Muscle of arm (tissue), 12 donors: ENCODE results near the gene CTIF. TPM values are rescaled to one million over a fixed set of nuclear protein-coding genes. Genes with fewer than 3 reads are reported as not detected.

Experiments
- DNase-seq: peaks from one replicate; pipeline ENCODE4 v3.0.0-alpha.2; 2013
- polyA plus RNA-seq, 12 donors: library from polyadenylated mRNA; unstranded; fragments of 120-200 nt; gene quantifications; one replicate each; pipeline ENCODE4 v1.2.1, GENCODE V29; 2013; ENCODE audit not compliant: insufficient read length in 12 of 12

CTIF gene
- polyA plus RNA-seq, 12 donors, result 24.5 to 46.3 (median 38.0) TPM; not detected in 1

DNA sequence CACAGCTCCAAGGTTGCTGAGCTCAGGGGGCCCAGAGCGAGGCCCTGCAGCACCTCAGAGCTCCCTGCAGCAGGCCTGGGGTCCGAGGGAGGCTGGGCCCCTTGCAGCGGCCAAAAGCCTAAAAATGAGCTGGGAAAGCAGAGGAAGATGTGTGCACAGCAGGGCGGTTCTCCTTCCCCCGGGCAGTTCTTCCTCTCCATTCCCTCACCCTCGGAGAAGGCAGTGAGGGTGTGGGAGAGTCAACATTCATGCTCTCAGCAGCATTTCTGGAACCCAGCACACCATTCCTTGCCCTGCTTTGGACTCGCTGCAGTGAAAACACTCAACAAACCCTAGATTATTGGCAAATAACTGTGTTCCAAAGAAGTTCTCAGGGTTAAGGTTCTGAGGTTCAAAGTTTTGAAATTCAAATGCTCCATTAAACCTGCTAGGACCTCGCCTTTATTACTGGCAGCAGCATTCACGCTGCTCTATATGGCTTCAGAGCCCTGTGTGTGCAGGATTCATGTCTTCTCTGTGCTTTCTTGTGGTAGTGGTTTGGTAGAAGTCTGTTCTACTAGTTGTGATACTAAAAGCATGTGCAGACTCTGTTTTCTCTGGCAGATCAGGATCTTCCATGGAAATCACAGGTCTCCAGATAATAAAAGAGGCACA lies 79.1 kb downstream of the CTIF start:
- no peak for DNase-seq

DNA sequence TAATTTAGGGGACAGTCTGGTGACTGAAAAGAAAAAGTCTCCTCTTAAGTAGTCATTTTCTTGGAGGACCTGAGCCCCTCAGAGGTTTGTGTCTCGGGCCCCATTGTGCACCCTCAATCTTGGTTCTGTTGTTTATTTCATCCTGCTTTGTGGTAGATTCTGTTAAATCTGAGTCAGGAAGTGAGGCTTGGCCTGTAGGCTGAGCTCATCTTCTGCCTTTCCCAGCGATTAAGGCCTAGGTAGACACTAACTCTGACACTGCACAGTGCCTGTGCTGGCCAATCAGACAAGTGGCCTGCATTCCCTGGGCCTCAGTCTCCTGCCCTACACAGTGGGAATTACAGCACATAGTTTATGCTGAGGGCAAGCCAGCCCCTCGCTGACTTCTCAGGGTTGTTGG lies 80.2 kb downstream of the CTIF start:
- DNase-seq, result no peak

DNA sequence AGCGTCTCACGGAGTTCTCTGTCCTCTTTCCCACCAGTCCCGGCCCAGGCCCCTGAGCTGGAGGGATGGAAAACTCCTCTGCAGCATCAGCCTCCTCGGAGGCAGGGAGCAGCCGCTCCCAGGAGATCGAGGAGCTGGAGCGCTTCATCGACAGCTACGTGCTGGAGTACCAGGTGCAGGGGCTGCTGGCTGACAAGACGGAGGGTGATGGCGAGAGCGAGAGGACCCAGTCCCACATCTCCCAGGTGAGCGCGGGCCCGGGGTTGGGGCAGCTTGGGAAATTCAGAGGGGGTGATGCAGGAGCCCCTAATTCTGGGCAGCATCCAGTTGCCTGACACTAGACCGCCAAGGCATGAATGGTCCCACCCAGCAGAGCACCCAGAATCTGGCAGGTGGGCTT lies 80.7 kb downstream of the CTIF start:
- DNase-seq, result no peak

DNA sequence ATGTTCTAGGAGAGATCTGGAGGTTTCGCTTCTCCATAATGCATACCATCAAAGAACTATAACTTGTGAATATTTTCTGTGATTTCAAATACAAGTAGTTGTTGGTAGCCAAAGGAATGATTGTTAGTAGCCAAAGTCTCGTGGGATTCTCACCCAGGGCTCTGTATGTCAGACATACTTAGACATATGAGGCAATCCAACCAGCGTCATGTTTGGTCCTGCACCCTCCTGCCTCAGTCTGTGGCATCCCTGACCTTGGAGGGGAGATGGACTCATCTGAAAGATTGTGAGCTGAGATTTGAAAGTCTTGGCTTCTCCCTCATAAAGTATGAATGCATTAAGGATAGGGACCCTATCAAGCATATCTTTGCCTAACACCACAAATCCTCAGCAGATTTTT lies 81.2 kb downstream of the CTIF start:
- DNase-seq, result no peak

DNA sequence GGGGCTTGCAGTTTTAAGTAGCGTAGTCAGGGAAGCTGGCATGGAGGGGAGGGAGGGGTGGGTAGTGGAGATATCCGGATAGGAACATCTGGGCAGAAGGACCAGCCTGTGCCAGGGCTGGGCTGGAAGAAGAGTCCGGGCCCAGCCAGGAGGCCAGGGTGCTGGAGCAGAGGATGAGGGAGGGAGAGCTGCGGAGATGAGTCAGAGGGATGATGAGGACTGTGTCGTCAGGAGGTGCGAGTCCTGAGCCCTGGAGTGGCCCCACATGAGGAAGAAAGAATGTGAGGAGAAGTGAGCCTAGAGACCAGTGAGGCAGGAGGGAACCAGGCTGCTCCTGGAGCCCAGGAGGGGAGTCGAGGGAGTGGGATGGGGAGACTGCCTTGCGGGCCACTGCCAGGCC lies 82.4 kb downstream of the CTIF start:
- DNase-seq, result no peak

DNA sequence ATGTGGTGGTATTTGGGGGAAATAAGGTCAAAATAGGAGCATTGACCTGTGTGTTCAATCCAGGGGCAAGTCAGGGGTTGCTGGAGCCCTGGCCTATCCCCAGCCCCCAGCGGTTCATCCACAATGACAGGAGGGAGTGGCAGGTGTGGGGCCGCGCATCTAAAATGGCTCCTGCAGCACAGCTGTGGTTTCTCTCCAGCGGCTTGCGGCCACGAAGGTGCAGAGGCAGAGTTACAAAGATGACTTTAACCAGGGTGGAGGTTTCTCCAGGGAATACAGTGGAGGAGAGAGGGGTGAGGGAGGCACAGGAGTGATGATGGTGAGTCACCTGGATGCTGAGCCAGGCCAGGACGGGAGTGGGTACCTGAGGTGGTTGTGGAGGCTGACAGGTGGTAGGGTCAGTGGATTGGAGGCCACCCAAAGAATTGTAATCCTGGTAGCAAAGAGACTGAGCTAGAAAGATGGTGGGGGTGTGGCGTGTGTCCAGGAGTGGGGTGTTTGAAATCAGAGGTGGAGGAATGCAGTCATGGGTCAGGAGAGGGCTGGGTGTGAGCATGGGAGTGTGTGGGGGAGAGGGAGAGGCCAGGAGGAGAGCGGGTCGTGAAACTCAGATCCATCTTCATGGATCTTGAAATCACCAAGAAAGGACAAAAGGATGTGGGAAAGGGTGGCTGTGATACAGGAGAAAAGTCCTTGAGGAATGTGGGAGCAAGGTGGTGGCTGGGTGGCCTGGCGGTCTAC lies 83.2 kb downstream of the CTIF start:
- DNase-seq, result no peak

DNA sequence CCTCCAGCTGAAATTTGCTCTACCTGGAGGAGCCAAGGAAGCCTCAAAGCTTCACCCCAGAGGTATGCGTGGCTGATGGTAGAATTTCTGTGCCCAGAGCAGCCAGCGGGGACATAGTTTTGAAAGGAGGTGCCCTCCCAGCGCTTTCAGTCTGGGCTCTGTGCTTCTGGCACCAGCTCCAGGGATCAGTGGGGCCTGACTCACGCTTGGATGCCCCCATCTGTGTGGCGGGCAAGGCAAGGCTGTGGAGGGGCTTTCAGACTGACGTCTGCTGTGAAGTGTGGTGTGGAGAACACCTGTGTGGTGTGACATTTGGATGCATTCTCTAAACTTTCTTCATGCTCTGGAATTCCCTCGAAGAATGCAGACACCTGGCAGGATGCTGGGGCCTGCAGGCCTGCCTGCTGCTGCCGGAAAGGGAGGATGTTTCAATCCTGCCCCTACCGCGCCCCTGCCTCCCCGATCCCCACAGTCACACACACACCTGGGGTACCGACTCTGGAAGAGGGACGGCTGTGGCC lies 84.1 kb downstream of the CTIF start:
- DNase-seq, result no peak

DNA sequence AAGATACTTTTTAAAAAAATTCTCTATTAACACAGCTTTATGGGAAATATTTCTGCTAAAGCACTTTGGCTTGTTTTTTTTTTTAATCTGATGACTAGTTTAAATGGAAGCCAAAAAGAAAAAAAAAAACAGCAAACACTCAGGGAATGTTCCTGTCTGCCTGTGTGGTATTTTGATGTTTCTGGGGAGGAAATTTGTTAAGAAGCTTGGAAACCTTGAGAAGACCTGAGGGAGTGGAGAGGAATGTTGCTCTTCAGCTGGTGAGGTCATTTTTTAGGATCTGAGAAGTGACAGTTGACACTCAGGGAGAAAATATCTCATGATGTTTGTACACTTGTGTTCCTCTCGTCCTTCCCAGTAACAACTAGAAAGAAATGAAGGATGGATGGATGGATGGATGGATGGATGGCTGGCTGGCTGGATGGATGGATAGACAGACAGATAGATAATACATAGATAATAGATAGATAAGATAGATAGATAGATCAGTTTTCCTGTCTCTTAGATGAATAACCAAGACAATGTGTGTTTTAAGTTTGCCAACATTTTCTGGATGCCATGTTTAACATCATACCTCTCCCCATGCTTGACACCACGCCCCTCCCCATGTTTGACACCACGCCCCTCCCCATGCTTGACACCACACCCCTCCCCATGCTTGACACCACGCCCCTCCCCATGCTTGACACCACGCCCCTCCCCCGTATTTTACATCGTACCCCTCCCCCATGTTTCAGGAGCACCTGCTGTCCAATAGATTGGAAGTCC lies 84.8 kb downstream of the CTIF start:
- no peak for DNase-seq

DNA sequence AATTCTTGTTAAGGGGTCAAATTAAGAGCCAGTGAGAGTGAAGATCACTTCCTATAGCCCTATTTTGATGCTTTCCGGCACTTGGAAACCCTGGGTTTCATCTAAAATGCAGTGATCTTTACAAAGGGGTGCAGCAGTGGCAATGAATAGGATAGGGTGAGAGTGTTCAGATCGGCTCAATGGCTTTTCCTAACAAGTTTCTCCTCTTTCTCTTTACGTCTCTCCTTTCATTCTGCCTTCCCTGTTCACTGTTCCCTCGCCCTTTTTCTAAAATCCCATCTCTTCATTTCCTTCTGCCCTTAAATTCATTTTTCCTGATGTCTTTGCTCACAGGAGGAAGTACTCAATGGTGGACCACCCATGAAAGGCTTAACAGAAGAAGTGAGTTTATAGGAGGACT lies 86.0 kb downstream of the CTIF start:
- DNase-seq, result no peak

DNA sequence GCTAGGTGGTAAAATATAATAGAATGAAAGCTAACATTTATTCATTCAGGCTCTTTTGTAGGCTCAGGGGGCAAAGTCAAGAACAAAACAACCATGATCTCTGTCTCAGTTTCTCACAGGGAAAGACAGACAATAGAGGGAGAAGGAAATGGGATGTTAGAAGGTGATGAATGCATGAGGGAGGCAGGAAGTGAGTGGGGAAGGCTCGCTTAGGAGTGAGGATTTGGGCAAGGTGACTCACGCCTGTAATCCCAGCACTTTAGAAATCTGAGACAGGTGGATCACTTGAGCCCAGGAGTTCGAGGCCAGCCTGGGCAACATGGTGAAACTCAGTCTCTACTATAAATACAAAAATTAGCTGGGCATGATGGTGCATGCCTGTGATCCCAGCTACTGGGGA lies 88.4 kb downstream of the CTIF start:
- DNase-seq, result no peak

DNA sequence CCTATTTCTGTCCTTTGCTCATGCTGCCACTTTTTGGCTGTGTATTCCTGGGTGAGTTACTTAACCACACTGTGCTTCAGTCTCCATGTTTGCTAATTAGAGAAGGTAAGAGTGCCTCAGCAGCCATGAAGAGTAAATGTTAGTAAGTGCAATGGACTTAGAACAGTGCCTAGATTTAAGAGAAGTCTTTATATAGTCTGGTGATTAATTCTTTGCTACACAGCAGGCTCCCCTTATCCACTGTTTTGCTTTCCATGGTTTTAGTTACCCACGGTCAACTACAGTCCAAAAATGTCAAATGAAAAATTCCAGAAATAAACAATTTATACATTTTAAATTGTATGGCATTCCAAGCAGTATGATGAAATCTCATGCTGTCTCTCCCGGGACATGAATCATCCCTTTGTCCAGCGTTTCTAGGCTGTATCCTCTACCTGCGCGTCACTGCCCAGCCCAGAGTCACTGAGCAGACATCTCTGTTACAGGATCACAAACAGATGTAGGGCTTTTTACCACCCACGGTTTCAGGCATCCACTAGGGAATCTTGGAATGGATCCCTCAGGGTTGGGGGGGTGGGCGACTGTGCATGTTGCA lies 91.0 kb downstream of the CTIF start:
- peak; percentile 37 for DNase-seq

DNA sequence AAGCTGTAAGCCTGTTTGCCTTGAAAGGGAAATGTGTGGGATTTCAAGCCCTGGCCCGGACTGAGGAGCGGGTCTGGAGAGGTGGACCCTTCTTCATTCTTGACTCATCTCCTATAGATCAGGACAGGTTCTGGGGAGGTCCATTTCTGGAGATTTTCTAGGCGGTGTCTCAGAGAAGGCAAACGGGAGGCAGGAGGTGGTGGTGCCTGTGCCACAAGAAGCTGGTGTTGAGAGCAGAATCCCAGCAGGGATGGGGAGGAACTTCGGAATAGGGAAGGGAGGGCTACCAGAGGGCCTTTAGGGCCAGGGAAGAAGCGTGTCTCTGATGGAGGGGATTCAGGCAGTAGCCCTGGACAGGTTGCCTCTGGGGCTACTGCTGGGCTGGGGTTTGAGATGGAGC lies 93.0 kb downstream of the CTIF start:
- no peak for DNase-seq

DNA sequence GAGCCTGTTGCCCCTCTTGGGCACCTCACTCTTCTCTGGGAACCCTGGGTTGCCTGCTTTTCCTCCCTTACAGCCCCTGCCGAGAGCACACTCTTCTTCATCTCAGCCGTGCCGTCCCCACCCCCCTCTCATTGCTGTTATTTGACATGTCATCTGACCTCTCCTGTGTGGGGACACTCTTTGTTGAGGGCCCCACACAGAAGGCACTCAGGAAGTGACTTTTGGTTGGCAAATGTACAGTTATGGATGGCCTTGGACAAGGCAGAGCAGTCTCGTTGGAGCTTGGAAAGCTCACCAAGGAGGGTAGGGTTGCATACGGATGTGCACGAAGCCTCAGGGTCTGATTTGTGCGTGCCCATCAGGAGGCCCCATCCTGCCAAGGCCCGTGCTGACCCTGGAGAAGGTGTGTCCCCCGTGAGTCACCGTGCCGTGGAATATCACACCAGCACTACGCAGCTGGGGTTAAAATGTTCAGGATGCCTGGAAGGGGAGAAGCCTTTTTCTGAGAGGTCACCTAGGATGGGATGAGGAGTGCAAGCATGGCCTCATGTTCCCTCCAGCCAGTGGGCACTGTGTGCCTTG lies 93.9 kb downstream of the CTIF start:
- no peak for DNase-seq

DNA sequence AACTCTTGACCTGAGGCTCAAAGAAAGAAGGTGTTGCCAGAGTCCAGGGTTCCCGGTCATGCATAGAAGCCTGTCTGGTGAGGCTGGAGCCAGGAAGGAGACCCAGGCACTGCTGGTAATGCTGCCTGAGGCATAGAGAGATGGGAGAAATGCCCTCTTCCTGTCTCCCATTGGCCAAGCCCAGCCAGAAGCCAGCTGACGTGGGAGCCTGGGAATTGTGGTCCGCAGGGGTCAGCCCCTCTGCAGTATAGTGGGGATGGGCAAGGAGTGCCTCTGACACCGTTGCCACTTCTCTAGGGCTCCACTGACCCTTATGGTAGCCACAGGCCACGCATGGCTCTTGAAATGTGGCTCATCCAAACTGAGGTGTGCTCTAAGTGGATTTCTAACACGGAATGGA lies 95.7 kb downstream of the CTIF start:
- DNase-seq, result no peak

DNA sequence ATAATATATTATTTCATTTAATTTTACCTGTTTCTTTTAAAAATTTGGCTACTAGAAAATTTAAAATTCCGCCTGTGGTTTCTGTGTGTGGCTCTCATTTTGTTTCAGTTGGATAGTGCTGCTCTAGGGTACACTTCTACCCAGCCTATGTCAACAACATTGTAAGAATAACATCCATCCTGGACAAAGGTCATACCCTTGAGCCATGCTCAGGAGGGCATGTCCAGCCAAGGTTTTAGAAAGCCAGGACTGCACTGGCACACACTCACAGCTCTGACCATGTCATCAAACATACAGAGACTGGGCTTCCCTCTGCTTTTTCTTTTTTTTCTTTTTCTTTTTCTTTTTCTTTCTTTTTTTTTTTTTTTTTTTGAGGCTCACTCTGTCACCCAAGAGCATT lies 96.1 kb downstream of the CTIF start:
- DNase-seq, result no peak

DNA sequence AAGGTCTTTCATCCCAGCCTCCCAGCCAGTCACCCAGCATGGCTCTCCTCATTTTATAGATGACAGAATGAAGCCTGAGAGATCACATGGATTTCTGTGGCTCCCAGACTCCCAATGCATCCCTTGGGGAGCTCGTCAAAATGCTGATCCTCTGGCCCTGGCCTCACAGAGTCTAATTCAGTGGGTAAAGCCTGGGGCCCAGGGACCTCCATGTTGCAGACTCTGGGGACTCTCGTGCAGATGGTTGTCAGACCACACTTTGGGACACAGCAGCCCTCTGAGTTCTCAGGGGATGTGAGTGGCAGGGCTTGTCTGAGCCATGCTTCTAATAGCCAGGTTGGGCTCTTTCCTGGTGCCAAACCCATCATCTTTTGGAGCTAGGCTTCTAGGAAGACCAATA lies 97.0 kb downstream of the CTIF start:
- DNase-seq, result no peak

DNA sequence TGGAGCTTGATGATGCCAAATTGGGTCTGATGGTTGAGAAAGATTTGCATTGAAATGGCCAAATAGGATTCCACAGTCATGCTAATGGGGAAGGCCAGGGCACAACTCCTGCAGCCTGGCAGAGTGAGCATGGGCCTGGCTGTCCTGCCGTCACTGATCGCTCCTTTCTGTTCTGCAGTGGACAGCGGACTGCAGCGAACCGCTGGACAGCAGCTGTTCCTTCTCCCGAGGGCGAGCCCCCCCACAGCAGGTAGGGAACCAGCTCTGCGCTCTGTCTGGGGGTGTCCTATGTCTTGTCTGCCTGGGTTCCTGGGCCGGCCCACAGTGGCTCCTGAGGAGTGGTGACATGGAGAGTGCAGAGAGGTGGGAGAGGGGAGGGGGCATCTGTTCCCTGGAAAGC lies 97.6 kb downstream of the CTIF start:
- DNase-seq, result no peak

DNA sequence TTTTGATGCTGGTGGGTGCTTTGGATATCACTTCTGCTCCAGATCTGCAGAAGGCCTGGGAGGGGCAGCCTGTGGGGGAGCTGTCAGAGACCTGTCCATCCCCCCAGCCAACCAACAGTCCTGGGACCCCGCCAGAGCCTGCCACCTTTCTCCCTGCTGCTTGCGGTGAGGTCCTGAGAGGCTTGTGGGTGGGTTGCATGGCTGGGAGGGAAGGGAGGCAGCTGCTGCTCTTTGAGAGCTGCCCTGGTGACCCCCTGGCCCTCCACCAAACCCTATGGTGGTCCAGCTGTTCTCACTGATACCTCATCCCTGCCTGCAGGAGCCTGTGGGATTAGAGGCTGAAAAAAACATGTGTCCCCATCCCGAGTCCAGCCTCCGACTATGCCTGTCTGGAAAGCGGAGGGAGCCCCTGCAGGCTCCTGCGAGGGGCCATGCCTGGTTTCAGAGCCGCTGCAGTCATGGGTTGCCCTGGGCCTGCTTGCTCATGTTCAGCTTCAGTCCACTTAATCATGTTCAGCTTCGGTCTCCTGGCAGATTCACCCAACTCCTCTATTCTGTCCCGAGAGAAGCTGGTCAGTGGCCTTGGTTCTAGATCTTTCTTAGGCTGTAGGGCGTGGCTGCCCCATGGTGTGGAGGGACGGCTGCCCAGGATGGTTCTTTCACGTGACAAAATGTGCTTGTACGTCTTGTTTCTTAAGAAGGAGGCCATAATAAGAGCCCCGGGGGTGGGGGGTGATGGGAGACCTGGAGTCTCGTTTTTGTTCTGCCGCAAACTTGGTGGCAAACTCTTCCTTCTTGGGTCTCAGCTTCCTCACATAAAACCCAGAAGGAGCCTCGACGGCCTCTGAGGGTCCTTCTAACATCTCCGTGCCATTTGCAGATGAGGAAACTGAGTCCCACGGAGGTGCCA lies 98.5 kb downstream of the CTIF start:
- no peak for DNase-seq

DNA sequence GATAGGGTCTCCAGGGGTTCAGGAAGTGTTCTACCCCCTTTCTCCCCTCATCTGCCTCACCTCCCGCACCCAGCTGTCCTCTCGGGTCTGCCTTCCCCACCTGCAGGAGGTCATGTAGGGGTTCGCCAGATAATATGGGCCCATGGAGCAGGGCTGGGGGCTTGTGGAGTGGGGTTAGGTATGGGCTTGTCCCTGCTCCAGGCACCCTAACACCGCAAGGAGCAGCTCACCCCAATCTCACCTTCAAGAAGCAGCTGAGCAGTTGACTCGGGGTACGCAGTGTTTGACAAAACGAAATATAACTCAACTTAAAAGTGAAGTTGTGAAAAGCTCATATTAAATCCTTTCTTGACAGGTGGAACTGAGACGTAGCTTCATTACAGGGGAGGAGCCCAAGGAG lies 99.6 kb downstream of the CTIF start:
- no peak for DNase-seq

DNA sequence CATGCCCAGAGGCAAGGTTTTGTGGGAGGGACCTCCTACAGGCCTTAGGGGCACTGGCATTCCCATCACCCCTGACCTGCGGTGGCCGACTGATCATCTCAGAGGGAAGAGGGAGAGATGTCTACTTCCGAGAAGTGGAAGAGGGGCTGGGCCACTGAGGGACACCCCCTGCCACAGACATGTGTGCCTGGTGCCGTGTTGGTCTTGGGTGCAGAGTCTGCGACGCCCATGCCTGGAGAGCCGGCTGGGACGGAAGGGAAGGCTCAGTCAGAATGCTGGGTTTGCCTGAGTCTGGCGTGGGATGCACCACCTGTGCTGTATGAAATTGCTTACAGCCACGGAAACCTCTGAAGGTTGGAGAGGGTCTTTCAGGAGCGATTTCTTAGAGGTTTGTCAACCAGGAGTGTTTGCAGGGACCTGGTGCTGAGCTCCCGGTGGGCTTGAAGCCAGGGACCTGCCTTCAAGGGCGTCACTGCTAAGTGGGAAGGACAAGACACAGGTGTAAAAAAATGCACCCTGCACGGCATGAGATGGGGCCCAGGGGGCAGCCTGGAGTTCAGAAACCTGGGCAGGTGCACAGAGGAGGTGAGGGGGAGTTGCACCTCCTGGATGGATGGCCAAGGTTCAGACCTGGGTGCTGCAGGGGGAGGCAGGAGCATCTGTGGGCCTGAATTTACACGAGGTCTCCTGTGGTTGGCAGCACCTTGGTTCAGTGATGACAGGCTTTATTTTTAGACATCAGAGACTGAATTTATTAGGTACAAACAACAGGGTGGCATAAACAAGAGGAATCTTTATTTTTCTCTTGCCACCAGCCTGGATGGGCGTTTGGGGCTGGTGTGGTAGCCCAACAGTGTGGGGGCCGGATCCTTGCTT lies 100.3 kb downstream of the CTIF start:
- DNase-seq, result no peak
